Measurements from ENCODE around the gene STC2.
"Not testable (repeated sequence)": the region's sequence is repeated elsewhere in the genome, so short reads cannot be mapped to it uniquely, and the experiment has no call there.

STC2 gene

GRCh38 chr5:173293817-173294672, 34.2 kb downstream of the STC2 start:
- DNase-seq: peak; percentile 50

- DNase-seq: no peak
These were observed 36.2 kb downstream of the STC2 start for GRCh38 chr5:173291722-173292658.

- no peak for DNase-seq
These were observed 37.6 kb downstream of the STC2 start for GRCh38 chr5:173290477-173291131.

DNA sequence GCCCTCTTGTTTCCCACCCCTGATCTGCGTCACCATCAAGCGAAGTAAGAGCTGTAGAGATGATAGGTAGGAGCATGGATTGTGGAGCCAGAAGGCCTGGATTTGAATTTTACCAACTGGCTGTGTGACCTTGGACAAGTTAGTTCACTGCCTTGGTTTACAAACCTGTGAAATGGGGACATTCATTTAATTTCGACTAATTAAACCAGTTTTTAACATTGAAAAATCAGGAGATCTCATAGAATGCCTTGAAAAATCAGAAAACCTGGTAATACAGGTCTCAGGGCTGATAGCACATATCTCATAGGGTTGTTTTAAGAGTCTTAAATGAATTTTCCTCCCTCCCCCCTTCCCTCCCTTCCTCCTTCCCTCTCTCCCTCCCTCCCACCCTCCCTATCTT, 38.8 kb downstream of the STC2 start:
- no peak for DNase-seq

DNA sequence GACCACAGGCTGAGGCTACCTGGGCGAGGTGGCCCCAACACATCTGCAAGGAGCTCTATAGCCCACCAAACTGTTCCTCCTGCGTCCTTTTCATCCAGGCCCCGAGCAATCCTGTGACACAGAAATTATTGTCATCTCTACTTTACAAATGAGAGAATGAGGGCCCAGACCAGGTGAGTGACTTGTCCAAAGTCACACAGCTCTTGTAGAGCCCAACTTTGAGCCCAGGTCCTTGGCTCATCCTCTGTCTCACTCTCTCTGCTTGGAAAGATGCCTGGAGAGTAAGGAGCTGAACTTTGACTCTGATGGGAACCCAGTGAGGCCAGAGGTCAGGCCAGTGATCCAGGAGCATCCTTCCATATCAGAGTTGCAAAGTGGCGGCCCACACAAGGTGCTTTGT, 39.6 kb downstream of the STC2 start:
- no peak for DNase-seq

GRCh38 chr5:173287086-173287485, 41.1 kb downstream of the STC2 start:
- DNase-seq: no peak

GRCh38 chr5:173284343-173284958, 43.8 kb downstream of the STC2 start:
- not testable (repeated sequence) for DNase-seq

DNA sequence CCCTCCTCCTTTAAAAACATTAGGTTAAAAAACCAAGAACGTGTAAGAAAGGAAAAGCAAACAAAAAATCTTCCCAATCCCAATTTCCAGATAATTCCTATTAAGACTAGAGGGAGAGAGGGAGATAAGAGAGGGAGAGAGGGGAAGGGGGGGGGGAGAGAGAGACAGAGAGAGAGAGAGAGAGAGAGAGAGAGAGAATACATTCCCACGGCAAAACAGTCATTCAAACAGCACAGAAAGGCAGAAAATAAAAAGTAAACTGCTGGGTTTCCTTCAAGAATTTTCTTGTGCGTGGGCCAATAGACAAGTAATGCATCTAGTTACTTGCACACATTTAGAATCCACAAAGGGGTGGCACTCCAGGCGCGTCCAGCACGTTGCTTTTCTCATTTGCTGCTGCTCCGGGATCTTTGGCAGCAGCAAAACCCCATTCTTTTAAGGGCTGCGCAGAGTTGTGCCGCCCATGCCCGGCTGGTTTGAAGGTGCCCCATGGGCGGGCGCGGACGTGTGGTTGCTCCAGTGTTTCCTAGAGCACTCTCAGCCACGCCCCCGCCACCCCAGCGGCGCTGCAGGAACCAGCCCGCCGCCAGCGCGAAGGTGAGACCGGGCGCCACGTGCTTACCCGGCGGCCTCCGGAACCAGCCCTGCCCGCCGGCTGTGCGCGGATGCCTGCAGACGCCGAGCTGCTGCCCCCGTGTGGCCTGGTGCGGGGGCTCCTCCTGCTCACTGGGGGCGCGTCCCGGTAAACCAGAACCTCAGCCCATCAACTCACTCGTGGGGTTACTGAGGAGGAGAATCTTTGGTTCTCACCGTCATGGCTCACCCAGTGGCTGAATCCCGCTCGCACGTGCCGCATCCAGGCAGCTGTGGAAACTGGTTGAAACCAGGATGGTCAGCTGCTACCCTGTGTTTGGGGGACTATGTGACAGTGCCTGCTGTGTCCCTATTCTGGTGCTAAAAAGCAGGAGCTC, 44.6 kb downstream of the STC2 start:
- DNase-seq: peak; percentile 71

GRCh38 chr5:173282916-173283315, 45.3 kb downstream of the STC2 start:
- DNase-seq: no peak

- no peak for DNase-seq
These were observed 46.3 kb downstream of the STC2 start for GRCh38 chr5:173281910-173282309.

GRCh38 chr5:173279166-173279565, 49.0 kb downstream of the STC2 start:
- no peak for DNase-seq

DNA sequence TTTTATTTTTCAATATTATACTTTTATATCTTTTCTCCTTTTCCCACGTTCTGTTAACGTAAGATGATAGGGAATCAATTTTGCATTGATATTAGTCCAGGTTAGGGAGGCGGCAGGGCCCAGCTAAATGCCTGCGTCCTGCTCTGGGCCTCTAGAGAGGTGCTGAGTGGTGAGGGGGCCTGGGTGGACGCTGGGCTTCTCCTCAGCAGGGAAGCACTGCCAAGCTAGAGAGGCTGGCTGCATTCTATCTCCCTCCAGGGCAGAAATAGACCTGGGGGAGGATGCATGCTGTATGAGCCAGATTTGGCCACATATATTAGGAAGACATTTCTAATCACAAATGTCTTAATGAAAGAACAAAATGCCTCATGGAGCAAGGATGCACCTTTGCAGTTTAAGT, 49.6 kb downstream of the STC2 start:
- DNase-seq: no peak

GRCh38 chr5:173278172-173278571, 50.0 kb downstream of the STC2 start:
- DNase-seq: no peak

GRCh38 chr5:173274771-173275170, 53.4 kb downstream of the STC2 start:
- no peak for DNase-seq

DNA sequence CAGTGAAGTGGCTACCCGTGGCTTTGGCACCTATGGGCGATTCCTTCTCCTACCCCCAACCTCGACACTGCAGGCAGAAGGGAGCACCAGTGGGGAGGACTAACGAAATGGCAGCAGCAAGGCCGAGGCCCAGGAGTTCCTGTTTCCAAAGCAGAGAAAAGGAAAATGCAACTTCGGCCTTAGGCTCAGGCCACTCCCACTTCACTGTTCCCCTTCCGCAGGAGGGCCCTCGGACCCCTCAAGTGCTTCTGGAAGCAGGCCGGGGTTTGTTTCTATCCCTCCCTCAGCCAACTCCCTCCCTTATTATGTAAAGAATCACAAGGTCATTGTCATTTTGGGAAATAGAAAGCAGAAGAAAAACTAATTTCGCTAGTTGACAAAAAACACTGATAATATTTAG, 56.8 kb downstream of the STC2 start:
- DNase-seq: no peak

DNA sequence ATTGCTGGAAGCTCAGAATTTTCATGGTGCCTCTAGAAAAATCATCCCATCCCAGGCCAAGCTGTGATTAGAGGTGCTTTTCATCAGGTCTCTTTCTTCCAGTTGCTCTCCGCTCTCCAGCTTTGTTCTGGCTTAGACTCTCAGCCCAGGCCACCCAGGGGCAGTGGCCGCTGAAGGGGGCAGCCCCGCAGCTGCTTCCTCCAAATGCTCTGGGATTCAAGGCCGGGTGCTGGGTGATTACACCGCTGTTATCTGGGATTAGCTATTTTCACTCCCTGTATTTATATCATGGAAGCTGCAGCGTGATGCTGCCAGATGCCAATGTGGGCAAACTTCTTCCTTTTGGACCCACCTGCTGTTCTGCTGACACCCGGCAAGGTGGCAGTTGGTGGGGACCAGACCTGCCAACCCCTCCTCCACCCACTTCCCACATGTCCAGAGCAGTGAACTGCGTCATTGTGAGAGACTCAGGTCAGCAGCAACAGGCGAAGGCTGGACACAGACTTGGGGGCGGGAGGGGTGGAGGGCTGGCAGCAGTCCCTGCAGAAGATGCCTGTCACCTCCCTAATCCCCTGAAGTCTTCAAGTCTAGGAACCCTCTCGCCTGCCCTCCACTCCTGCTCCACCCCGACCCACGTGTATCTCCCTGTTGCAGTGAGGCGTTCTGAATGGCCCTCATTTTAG, 59.3 kb downstream of the STC2 start:
- no peak for DNase-seq

DNA sequence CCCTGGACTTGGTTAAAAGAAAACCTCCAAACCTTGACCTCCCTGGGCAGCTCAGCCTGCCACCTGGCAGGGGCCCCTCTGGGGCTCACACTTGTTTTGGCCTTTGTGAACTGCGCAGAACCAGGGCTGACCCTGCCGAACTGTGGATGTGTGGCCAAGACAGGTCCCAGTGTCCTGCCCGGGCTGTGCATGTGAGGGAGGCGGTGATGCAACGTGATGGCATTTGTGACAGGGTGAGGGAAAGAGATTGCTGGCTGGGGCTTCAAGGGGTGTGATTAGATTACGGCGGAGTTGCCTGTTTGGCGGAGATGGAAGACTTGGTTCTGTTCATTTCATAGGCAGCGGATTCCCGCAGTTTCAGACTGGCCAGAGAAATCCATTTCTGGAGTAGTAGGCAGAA, 62.8 kb downstream of the STC2 start:
- no peak for DNase-seq
